HG03135 (cell line): ENCODE measurements around the gene AGBL4.

ENCODE experiments used
- ATAC-seq: cut with Tn5 transposase; IDR thresholded peaks from one replicate; pipeline ENCODE4 v1.9.1; 2021; ENCODE audit warnings: mild to moderate bottlenecking, moderate library complexity; ENCODE audit not compliant: unreplicated experiment

Gene AGBL4

DNA sequence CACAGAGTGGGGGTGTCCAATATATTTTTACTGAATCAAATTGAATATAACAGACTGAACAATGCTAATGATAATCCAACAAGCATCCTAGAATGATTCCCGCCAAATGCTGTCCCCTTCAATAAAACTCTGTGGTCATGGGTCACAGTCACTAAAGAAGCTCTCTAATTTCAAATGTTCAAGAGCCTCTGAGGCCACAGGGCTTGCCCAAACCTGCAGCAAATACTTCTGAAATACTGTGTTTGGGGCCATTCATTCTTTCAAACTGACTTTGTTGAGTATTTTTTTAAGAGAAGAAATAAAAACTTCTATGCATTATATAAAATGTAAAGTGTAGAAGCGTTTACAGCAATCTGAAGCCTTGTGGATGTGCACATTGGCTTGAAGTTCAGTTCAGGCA is 1239.5 kb downstream of the AGBL4 start:
- no peak for ATAC-seq

DNA sequence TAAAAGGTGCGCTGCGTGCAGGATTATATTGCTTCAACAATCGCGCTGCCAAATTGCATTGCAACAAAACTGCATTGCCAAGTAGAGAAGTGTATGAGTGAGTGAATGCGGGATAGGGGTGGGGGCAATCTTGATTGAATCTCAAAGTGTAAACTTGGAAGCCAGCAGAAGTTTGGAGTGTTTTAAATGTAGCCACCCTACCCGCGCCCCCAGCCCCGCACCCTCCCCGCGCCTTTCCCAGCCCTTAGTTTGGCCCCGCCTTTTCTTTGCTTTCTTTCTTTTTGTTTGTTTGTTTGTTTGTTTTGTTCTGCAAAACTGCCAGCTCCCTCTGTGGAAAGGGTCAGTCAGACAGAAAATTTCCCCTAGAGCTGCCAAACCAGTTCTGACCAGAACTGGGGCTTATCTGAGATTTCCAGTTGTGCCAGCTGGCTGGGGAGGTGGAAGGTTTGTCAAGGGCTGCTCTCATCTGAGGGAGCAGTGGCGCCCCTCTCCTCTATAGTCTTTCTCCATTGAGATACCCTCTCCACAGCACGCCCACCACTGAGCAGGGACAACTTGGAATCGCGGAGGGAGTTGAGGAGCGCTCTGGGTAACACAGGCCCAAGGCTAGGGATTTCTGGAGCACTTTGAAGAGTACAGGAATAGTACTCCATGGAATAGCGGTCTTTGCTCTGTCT is 1246.4 kb downstream of the AGBL4 start:
- no peak for ATAC-seq

DNA sequence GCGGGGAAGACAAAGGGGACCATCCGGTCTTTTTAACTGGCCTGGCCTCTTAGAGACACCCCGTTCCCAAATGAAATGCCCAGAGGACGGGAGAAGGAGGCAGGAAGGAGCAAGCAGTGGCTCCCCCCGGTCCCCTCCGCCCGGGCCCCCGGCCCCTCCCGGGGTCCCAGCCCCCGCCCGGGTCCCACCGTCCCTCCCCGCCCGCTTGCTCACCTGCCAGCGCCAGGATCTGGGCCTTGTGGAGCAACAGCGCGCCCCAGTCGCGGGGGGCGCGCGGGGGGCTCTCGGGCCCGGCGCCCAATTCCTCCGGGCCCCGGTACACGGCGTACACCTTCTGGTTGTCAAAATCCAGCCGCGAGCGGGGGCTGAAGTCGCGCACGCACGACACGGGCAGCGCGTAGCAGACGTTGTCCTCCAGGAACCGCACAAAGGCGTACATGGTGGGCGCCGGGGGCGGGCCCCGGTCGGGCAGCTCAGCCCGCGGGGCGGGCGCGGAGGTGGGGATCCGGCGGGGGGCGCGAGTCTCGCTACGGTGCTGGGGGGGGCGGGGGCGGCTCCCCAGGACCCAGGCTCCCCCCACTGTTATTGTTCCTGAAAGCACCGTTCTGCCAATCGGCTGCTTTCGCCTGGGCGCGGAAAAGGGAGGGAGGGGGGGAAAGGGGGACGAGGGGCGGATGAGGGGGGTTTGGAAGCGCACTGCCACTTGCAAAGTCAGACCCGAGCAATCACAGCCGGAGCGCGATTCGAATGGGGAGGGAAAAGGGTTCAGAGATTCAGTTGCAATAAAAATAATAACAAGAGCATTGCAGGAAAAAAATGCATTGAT is 1247.1 kb downstream of the AGBL4 start, which contains the start of gene BEND5:
BEND5 (minus strand) TSS at position 499 of the 826 bp plus-strand sequence; CDS start at position 439, 60 bp downstream.
- ATAC-seq = peak; percentile 42

DNA sequence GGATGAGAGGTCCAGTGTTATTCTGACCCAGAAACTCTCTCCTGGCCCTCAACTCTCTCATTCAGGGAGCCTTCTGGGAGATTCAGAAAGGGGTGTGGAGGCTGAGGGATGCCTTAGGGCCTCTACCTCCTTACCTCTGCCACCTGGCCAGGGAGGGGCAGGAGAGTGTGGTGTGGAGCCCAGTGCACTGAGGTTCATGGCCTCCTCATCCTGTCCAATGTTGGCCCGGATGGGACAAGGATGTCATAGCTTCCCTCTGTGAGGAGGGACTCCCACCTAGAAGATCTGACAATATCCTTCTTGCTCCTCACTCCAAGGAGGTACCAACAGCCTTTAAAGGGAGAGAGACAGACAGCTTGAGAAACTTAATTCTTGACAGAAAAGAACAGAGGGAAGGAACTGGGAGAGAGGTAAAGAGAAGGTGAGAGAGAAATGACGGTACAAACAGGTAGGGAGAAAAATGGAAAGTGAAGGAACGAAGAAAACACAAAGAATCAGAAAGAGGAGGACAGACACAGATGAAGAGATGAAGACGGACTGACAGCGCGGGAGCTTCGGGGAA is 1247.8 kb downstream of the AGBL4 start:
- ATAC-seq = no peak

DNA sequence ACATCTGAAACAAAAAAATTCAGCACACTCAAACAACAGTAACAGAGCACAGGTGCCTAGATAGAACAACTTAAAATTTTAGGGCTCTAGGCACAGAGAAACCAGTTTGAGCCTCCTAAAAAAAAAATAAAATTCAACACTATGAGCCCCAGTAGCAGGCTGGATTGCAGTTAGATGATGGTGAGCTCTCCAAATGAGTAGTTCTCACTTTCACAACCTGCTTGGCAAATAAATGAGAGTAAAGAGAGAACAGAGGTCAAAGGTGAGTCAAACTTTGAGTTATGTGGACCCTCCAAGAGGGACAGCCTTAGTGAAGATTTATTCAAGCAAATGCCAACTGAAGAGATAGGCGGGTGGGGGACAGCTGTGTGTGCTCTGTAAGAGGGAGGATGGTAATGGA is 1250.6 kb downstream of the AGBL4 start:
- peak; percentile 45 for ATAC-seq

DNA sequence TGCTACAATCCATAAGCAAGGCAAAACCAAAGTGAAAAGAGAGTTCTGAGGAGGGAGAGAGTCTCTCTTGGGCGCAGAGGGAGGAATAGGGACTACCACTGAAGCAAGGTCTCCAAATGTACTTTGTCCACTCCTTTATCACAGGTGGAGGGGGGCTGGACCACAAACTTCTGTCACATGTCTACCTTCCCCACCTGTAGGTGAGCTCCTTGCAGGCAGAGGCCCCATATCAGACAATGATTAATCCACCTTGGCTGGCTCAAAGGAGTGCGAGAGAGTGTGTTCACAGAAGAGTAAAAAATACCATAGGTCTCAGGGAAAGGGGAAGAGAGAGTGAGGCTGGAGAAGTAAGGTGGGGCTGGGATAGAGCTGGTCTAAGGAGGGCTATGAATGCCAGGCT is 1251.5 kb downstream of the AGBL4 start:
- ATAC-seq = no peak

DNA sequence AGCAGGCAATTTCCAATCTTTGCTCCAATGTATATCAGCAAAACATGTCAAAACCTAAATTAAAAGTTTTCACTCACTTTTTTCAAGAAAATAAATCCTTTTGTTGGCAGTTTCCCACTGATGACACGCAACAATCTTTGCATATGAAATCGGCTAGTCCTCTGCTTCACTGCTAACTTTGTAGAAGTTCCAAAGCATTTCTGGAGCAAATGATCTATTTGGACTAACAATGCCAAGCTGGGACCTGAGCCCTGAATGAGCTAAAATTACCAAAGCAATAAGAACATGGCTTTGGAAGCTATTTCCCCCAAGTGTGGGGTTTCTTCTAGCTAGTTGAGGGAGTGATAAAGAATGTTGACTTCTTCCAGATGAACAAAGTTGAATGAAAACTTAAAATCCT is 1252.2 kb downstream of the AGBL4 start:
- no peak for ATAC-seq

DNA sequence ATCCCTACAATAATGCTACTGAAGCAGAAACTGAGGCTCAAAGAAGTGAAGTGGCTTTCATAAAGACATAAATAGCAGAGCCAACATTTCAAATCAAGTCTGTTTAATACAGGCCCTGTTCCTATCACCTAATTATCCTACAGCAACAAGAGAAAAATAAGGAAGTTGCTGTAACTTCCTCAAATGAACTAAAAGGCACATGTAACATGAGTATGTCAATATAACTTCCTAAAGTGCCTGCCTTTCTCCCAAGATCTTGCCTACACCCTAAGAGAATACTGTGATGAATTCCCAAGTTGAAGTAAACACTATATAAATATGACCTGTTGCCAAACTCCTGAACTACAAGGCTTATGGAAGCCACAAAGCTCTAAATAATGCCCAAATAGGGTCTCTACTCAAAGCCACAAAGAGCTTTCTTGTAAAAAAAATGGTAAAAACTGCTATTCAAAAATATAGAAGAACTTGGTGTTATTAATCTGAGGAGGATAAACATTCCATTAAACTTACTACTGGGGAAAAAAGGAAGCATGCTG is 1255.7 kb downstream of the AGBL4 start:
- no peak for ATAC-seq

DNA sequence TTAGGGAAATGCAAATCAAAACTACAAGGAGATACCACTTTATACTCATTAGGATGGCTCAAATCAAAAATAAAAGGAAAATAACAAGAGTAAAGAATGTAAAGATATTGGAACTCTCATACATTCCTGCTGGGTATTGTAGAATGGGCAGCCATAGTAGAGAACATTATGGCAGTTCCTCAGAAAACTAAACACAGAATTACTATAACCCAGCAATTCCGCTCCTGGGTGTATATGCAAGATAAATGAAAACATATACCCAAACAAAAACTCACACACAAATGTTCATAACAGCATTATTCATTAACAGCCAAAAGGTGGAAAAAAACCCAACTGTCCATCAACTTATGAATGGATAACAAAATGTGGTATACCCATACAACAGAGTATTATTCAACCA is 1258.4 kb downstream of the AGBL4 start:
- ATAC-seq = no peak

DNA sequence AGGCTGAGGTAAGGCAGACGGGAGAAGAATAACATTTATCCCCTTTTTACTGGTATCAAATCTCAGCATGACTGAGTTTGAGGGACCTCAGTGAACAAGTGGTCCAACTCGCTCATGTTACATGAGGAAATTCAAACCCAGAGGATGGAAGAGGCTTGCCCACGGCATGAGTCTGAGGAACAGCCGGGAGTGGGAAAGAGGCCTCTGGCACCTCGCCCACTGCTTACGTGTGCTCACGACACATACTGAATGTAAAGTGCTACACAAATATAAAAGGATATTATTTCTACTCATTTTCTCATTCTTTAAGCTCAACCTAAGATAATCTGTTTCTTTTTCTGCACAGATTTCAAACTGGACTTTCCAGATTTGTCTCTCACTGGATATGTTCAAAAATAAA is 1261.8 kb downstream of the AGBL4 start:
- ATAC-seq = no peak

DNA sequence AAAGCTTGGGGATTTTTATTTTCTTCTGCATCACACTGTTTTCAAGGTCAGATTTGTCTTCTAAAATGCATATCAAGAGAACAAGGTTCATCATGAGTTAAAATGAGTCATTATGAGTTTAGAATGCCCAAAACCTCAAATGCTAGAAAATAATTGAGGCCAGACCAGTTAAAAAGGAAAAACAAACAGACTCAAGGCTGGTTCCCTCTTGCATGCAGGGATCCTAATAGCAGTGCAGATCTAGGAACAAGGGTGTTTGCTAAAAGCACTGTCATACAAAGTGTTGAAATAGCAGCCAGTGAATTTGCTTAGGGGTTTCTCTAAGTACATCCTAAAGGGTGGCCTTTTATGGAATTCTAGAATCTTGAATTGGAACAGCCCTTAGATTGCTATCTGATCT is 1262.3 kb downstream of the AGBL4 start:
- no peak for ATAC-seq

DNA sequence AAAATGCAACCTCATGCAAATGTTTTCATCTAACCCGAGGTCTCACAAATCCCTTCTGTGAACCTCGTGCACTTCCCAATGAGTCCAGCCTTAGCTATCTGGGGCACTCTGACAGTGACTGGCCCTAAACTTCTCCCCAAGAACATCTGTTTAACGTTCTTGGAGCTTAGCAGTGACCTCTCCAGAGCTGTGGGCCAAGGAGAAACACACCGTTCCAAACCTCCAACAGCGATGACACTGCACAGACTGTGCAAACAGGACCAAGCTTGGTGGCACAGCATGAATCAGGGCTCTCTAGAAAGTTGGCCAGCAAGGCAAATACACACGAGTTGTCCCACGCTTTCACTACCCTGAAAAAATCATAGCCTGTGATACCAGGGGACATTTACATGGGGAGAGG is 1262.9 kb downstream of the AGBL4 start:
- no peak for ATAC-seq

DNA sequence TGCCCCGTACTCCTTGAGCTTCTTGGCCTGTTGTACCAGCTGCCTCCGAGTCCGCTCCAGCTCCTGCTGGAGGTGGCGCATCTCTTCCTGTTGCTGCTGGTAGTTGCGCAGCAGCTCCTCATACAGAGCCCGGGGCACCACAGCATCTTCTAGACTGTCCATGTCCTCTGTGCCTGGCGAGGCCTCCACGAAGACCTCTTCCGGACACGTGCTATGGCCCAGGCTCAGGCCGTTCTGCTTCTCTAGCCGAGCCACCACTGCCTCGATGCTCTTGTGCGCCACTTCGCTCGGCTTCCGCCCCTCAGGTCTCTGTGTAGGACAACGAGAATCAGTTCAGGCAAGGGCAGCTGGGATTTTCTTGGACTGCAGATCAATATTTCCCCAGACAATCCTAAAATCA is 1264.8 kb downstream of the AGBL4 start:
- ATAC-seq = no peak

DNA sequence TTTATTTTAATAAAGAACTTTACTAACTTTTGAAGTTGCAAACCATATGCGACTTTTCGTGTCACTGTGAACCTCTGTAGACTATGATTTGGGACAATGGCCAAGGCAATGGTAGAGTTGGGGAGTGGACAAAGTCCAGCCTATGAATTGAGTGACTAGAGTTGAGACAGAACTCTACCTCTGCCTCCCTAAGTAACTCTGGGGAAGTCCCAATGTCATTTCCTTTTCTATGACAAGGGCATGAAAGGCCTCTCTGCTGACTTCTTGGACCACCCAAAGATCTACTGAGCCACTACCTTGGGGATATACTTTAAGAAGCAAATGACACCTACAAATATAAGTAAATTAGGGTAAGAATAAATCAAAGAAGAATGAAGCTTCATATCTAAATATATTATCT is 1266.4 kb downstream of the AGBL4 start:
- ATAC-seq = no peak

DNA sequence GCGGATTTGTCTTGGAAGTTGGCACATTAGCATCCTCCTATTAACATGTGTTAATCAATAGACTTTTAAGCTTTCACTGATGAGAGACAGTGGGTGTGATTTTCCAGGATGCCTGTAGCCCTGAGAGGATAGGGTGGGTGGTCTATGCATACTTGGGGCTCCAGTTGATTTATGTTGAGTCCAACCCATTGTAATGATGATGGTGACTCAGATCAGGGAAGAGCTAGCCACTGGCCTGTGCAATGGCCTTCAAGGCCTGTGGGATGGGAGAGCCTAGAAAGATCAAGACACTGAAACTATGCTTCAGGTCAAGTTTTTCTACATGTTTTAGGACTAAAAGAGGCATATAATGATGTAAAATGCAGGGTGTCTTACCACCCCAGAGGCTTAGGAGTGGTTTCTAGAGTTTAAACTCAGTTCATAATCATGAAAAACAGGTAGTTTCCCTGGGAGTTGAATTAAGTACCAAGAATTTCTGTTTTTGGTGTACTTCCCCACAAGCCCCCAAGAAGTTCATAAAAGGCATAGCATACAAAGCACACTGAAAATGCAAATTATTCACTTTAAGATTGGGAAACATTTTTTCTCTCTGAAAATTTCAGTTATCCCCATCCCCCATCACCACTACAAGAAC is 1267.0 kb downstream of the AGBL4 start:
- no peak for ATAC-seq

DNA sequence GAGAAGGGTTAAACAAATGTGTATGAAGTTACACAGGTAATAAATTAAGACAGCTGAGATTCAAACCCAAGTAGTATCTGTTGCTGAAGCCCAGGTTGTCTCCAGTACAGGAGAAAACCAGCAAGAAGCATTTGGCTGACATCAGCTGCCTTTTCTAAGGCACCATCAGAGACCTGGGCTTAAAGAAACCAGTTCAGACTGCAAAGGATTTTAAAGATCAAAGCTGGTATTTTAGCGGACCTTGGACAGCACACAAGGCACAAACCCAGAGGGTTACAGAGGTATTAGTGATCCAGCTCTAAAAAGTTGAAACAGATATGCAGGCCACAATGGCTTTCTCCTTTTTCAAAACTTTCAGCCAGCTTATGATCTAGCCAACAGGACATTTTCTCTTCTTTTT is 1270.5 kb downstream of the AGBL4 start:
- ATAC-seq = no peak

DNA sequence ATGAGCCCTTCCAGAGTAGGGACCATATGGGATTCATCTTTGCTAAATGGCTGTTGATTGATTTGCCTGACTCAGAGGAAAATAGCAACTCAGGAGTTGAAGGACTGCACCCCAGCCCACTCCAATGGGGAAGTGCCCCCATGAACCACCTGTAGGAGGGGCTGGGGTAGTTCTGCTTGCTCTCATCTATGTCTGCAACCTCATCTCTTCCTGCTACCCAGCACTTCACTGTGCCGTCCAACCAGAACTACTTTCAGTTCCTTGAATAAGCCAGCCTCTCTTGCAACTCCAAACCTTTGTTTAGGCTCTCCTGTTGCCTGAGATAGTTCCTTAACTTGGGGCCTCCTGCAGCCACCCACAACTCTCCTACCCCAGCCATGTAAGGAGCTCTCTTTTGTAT is 1273.6 kb downstream of the AGBL4 start:
- ATAC-seq = peak; percentile 87

DNA sequence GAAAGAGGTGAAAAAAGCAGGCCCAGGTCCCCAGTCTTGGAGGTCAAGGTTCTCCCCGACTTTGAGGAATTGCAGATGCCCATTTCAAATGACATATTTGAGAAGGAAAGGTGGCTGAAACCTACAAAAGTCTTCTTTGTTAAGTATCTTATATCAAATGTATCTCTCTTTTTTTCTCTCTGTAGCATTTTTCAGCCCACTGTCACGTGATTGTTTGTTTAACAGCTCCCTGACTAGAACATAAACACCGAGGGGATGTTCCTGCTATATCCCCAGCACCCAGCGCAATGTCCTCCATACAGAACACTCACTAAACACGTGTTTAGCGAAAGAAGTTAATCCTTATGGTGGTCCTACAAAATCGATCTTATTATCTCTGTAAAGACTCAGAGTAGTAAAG is 1274.7 kb downstream of the AGBL4 start:
- no peak for ATAC-seq

DNA sequence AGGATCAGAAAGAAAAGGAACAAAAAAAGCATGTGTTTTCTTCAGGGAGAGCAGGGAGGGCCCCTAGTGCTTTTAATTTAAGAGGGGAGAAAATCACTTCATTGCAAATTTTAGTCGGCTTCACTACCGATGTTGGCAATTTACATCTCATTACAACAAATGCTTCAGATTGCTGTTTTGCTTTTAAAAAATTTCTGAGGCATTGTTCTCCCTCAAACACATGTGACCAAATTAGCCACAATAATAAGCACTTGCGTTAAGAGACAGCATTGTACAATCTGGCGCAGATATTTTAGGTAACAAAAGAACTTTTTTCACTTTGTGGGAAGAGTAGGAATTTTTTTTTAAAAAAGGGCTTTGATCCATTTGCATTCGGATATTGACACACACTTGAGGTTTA is 1276.8 kb downstream of the AGBL4 start:
- no peak for ATAC-seq

DNA sequence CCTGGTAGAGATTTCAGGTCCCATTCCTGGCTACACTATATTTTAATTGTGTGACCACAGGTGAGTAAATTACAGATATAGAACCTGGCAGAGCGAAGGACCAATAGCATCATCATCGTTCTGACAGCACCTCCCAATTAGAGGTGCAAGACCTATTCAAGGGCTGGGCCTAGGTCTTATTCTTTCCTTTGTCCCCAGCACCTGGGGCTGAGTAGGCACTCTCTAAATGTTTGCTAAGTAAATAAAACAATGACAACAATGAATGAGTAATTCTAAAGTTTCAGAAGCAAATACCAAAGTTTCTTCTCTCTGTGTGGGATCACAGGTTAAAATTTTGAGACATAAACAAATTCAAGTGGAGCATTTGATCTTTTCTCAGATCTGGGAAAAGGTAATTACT is 1279.7 kb downstream of the AGBL4 start:
- no peak for ATAC-seq

DNA sequence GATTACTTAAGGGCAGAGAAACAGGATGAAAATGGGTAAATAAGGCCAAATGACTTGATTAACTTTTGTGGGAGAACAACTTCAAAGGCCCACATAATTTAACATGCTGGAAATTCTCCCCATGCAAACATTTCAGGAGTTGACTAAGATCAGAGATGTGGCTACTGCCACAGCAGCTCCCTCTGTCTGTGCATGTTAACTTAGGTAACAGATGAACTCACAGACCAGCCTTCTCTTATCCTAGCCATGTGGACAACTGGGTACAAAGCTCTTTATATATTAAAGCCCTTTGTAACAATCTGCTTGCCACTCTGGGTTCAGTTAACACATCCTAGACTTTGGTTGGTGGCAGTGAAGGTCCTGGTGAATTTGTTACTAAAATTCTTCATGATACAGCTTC is 1280.3 kb downstream of the AGBL4 start:
- ATAC-seq = no peak
